Measurements from ENCODE around the gene TRMT61A.

TRMT61A gene

GRCh38 chr14:103514596-103515421, 14.2 kb upstream of the TRMT61A start:
- no peak for TF ChIP-seq CTCF (IDR thresholded peaks at IDR 0.05; ENCODE audit: control insufficient read depth, insufficient read depth, low read depth, low read length, missing control alignments)
- DNase-seq (ENCODE audit: low read depth), result no peak
- H3K4me3 ChIP-seq (ENCODE audit: control insufficient read depth, low read depth, low read length), result no peak overlapping the region

- no peak for DNase-seq (ENCODE audit: low read depth)
- H3K4me3 ChIP-seq (ENCODE audit: control insufficient read depth, low read depth, low read length), result no peak overlapping the region
- TF ChIP-seq CTCF (IDR thresholded peaks at IDR 0.05; ENCODE audit: control insufficient read depth, insufficient read depth, low read depth, low read length, missing control alignments), result no peak
Observed at GRCh38 chr14:103516426-103517173, 12.4 kb upstream of the TRMT61A start.

- TF ChIP-seq CTCF (IDR thresholded peaks at IDR 0.05; ENCODE audit: control insufficient read depth, insufficient read depth, low read depth, low read length, missing control alignments), result no peak
- DNase-seq (ENCODE audit: low read depth), result no peak
- H3K4me3 ChIP-seq (ENCODE audit: control insufficient read depth, low read depth, low read length), result no peak overlapping the region
Observed at GRCh38 chr14:103517174-103517566, 11.8 kb upstream of the TRMT61A start.

GRCh38 chr14:103517721-103518421, 11.1 kb upstream of the TRMT61A start:
- H3K4me3 ChIP-seq (ENCODE audit: control insufficient read depth, low read depth, low read length), result no peak overlapping the region
- DNase-seq (ENCODE audit: low read depth), result no peak
- TF ChIP-seq CTCF (IDR thresholded peaks at IDR 0.05; ENCODE audit: control insufficient read depth, insufficient read depth, low read depth, low read length, missing control alignments), result no peak

GRCh38 chr14:103518422-103519042, 10.5 kb upstream of the TRMT61A start:
- DNase-seq (ENCODE audit: low read depth), result no peak
- TF ChIP-seq CTCF (IDR thresholded peaks at IDR 0.05; ENCODE audit: control insufficient read depth, insufficient read depth, low read depth, low read length, missing control alignments), result peak; percentile 95
- H3K4me3 ChIP-seq (ENCODE audit: control insufficient read depth, low read depth, low read length), result no peak overlapping the region
